Karpas-422 (cell line): ENCODE data around the gene EPB41L2. TPM values are rescaled to one million over a fixed set of nuclear protein-coding genes. Genes with fewer than 3 reads are reported as not detected.

ENCODE experiments used
- DNase-seq: peaks from one replicate; pipeline ENCODE4 v3.0.0-alpha.2; 2015
- H2AFZ ChIP-seq: fragments of 200-600 bp; sonication (generic); 2 replicates; pipeline ENCODE4 v1.6.1; 2014; ENCODE audit warnings: antibody characterized with exemption, low read length, mixed read lengths
- H3K27ac ChIP-seq: fragments of 200-600 bp; sonication (generic); 2 replicates; pipeline ENCODE4 v1.5.1; 2014; ENCODE audit warnings: mild to moderate bottlenecking, low read length, moderate library complexity
- H3K27me3 ChIP-seq: fragments of 200-600 bp; sonication (generic); 2 replicates; pipeline ENCODE4 v1.6.1; 2014; ENCODE audit warnings: low read length, mixed read lengths
- H3K36me3 ChIP-seq: fragments of 200-600 bp; sonication (generic); 2 replicates; pipeline ENCODE4 v1.6.1; 2014; ENCODE audit warnings: low read length, mixed read lengths; ENCODE audit not compliant: insufficient read depth
- H3K4me1 ChIP-seq: fragments of 200-600 bp; sonication (generic); 2 replicates; pipeline ENCODE4 v1.6.1; 2014; ENCODE audit warnings: mild to moderate bottlenecking, low read length, mixed read lengths
- H3K4me2 ChIP-seq: fragments of 200-600 bp; sonication (generic); 2 replicates; pipeline ENCODE4 v1.6.1; 2014; ENCODE audit warnings: low read length, low read depth, mild to moderate bottlenecking; ENCODE audit not compliant: poor library complexity, severe bottlenecking
- H3K4me3 ChIP-seq: fragments of 200-600 bp; sonication (generic); 2 replicates; pipeline ENCODE4 v1.5.1; 2014; ENCODE audit warnings: mild to moderate bottlenecking, antibody characterized with exemption, low read length, mixed read lengths
- H3K79me2 ChIP-seq: fragments of 200-600 bp; sonication (generic); 2 replicates; pipeline ENCODE4 v1.6.1; 2014; ENCODE audit warnings: mild to moderate bottlenecking, low read length, mixed read lengths
- H3K9ac ChIP-seq: fragments of 200-600 bp; sonication (generic); 2 replicates; pipeline ENCODE4 v1.6.0; 2014; ENCODE audit warnings: low read length
- H3K9me2 ChIP-seq: fragments of 200-600 bp; sonication (generic), shearing (Covaris generic); replicated peaks from 2 replicates; pipeline ENCODE4 v1.6.0; 2014; ENCODE audit warnings: mild to moderate bottlenecking, low read length, moderate library complexity; ENCODE audit not compliant: insufficient read depth
- H3K9me3 ChIP-seq: fragments of 300-700, 200-600 bp; sonication (generic); 2 replicates; pipeline ENCODE4 v1.6.1; 2014; ENCODE audit warnings: low read length, mixed read lengths
- H4K20me1 ChIP-seq: fragments of 200-600 bp; sonication (generic); 2 replicates; pipeline ENCODE4 v1.6.1; 2014; ENCODE audit warnings: mild to moderate bottlenecking, antibody characterized with exemption, low read length, low read depth; ENCODE audit not compliant: insufficient read depth
- total RNA-seq: library from RNA; depleted of rRNA; stranded (reverse); fragments of >200 nt; shearing (Covaris generic); gene quantifications from 2 replicates; pipeline ENCODE4 v1.2.3, GENCODE V29; 2014; ENCODE audit warnings: low replicate concordance

Gene EPB41L2
- total RNA-seq, 1 experiment from 2014 or later: 1.7 TPM

GRCh38 chr6:130964289-130964688 is 98.8 kb downstream of the EPB41L2 start:
- no peaks in the 10 kb centered on the region for H4K20me1 ChIP-seq
- no peaks in the 10 kb centered on the region for H3K79me2 ChIP-seq
- H2AFZ ChIP-seq: no peak overlapping the region
- H3K9ac ChIP-seq: no peak overlapping the region
- H3K4me3 ChIP-seq: no peak overlapping the region
- H3K9me3 ChIP-seq: no peaks in the 10 kb centered on the region
- H3K36me3 ChIP-seq: no peaks in the 10 kb centered on the region
- H3K27ac ChIP-seq: no peak overlapping the region
- peaks cover 6% of the 10 kb centered on the region for H3K4me1 ChIP-seq
- H3K9me2 ChIP-seq: no peaks in the 10 kb centered on the region
- peak; percentile 56 for DNase-seq
- H3K27me3 ChIP-seq: no peaks in the 10 kb centered on the region
- no peak overlapping the region for H3K4me2 ChIP-seq

- DNase-seq: no peak
- Histone ChIP-seq H4K20me1 (no peaks in the 10 kb centered on the region), H3K9me3 (no peaks in the 10 kb centered on the region), H3K27ac (no peak overlapping the region), H3K4me2 (no peak overlapping the region), H3K9ac (no peak overlapping the region), H3K9me2 (no peaks in the 10 kb centered on the region), H3K36me3 (no peaks in the 10 kb centered on the region), H3K27me3 (no peaks in the 10 kb centered on the region), H2AFZ (no peak overlapping the region), H3K4me1 (peaks cover 6% of the 10 kb centered on the region), H3K4me3 (no peak overlapping the region), H3K79me2 (no peaks in the 10 kb centered on the region)
These were observed 100.1 kb downstream of the EPB41L2 start for GRCh38 chr6:130962966-130963365.

DNA sequence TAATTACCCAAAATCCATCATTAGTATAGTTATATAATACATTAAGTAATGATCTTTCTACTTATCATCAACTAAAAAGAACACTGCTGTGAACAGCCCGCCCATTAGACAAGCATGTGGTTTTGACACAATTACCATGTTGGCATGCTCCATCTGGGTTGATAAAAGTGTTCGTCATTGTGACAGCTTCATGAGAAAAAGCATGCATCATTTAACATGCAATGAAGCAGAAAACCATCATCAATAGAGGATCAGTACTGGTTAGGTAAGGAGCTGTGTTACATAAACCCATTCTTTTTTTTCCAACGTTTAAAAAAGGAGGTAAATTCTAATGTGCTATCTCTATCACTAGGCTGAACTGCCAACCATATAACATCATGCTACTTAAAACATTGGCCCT is 101.9 kb downstream of the EPB41L2 start:
- H3K4me2 ChIP-seq: no peak overlapping the region
- H3K27ac ChIP-seq: no peak overlapping the region
- no peak for DNase-seq
- no peaks in the 10 kb centered on the region for H3K9me2 ChIP-seq
- H3K4me1 ChIP-seq: peaks cover 6% of the 10 kb centered on the region
- H3K4me3 ChIP-seq: no peak overlapping the region
- no peaks in the 10 kb centered on the region for H3K79me2 ChIP-seq
- no peaks in the 10 kb centered on the region for H3K36me3 ChIP-seq
- no peaks in the 10 kb centered on the region for H4K20me1 ChIP-seq
- H3K9ac ChIP-seq: no peak overlapping the region
- no peaks in the 10 kb centered on the region for H3K27me3 ChIP-seq
- H2AFZ ChIP-seq: no peak overlapping the region
- H3K9me3 ChIP-seq: no peaks in the 10 kb centered on the region

- Histone ChIP-seq H3K9me3 (no peaks in the 10 kb centered on the region), H3K36me3 (no peaks in the 10 kb centered on the region), H3K9me2 (no peaks in the 10 kb centered on the region), H4K20me1 (no peaks in the 10 kb centered on the region), H3K27me3 (no peaks in the 10 kb centered on the region), H3K79me2 (no peaks in the 10 kb centered on the region), H3K9ac (no peak overlapping the region), H3K4me2 (no peak overlapping the region), H2AFZ (no peak overlapping the region), H3K27ac (no peak overlapping the region), H3K4me3 (no peak overlapping the region), H3K4me1 (peaks cover 6% of the 10 kb centered on the region)
- DNase-seq: no peak
These were observed 103.1 kb downstream of the EPB41L2 start for GRCh38 chr6:130959951-130960350.

DNA sequence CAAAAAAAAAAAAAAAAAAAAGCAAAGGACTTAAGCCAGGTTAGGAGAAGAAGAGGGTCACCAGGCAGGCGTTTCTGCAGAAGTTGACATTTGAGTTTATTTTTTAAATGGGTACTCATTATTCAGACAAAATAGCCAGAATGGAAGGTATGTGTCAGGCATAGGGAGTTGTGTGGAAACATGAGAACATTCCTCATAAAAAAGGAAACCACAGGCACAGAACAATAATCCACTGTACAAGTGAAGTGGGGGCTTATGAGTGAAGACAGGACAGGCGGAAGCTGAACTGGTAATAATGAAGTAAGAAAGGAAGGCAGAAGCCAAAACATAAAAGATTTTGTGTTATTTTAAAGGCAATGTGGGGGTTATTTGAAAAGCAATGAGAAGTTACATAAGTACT is 104.6 kb downstream of the EPB41L2 start:
- Histone ChIP-seq H3K36me3 (no peaks in the 10 kb centered on the region), H3K9ac (no peak overlapping the region), H3K4me1 (no peaks in the 10 kb centered on the region), H3K9me3 (no peaks in the 10 kb centered on the region), H3K79me2 (no peaks in the 10 kb centered on the region), H3K9me2 (no peaks in the 10 kb centered on the region), H2AFZ (no peak overlapping the region), H3K27ac (no peak overlapping the region), H3K27me3 (no peaks in the 10 kb centered on the region), H3K4me2 (no peak overlapping the region), H3K4me3 (no peak overlapping the region), H4K20me1 (no peaks in the 10 kb centered on the region)
- DNase-seq: no peak

- Histone ChIP-seq H3K9me3 (no peaks in the 10 kb centered on the region), H3K9me2 (no peaks in the 10 kb centered on the region), H3K9ac (no peak overlapping the region), H3K36me3 (no peaks in the 10 kb centered on the region), H3K4me1 (no peaks in the 10 kb centered on the region), H2AFZ (no peak overlapping the region), H3K79me2 (no peaks in the 10 kb centered on the region), H3K27me3 (no peaks in the 10 kb centered on the region), H3K27ac (no peak overlapping the region), H3K4me3 (no peak overlapping the region), H3K4me2 (no peak overlapping the region), H4K20me1 (no peaks in the 10 kb centered on the region)
- no peak for DNase-seq
These were observed 107.3 kb downstream of the EPB41L2 start for GRCh38 chr6:130955755-130956154.

DNA sequence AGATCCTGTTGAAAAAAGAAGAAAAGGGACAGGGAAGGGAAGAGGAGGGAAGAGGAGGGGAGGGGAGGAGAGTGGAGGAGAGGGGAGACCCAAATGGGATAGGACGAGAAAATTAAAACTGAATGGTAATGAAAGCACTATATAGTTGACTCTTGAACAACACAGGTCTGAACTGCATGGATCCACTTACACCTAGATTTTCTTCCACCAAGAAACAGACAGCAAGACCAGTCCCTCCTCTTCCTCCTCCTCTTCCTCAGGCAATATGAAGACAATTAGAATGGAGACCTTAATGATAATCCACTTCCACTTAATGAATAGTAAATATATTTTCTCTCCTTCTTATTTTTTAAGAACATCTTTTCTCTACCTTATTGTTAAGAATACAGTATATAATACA is 113.5 kb downstream of the EPB41L2 start:
- Histone ChIP-seq H3K79me2 (no peaks in the 10 kb centered on the region), H3K4me1 (no peaks in the 10 kb centered on the region)
- DNase-seq: no peak

DNA sequence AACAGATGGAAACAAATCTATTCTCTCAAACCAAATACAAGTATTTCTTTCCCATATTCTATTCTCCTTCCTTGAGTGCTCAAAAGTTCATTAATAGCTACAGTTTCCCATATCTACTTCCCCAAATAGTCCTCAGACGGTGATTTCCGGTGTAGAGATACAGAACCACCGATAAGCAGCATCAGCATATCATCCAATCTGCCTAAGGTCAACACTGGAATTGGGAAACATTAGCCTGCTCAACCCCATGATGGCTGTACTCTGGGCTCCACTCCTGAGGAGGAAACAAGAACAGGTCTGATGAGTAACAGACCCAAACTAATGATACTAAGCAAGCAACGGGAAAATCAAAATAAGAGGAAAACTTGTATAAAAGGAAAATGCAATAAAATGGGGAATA is 115.6 kb downstream of the EPB41L2 start:
- H2AFZ ChIP-seq: no peak overlapping the region
- H3K27me3 ChIP-seq: no peaks in the 10 kb centered on the region
- no peaks in the 10 kb centered on the region for H3K36me3 ChIP-seq
- no peaks in the 10 kb centered on the region for H3K9me2 ChIP-seq
- H3K9me3 ChIP-seq: no peaks in the 10 kb centered on the region
- H3K4me1 ChIP-seq: no peaks in the 10 kb centered on the region
- no peaks in the 10 kb centered on the region for H3K79me2 ChIP-seq
- H3K4me2 ChIP-seq: no peak overlapping the region
- no peak for DNase-seq
- H3K9ac ChIP-seq: no peak overlapping the region
- H4K20me1 ChIP-seq: no peaks in the 10 kb centered on the region
- H3K4me3 ChIP-seq: no peak overlapping the region
- no peak overlapping the region for H3K27ac ChIP-seq

More for the DNA sequence above, 113.5 kb downstream of the EPB41L2 start:
- H3K9me2 ChIP-seq: no peaks in the 10 kb centered on the region
- no peak overlapping the region for H2AFZ ChIP-seq
- H3K27ac ChIP-seq: no peak overlapping the region
- H3K9ac ChIP-seq: no peak overlapping the region
- no peaks in the 10 kb centered on the region for H3K27me3 ChIP-seq
- no peaks in the 10 kb centered on the region for H3K9me3 ChIP-seq
- H4K20me1 ChIP-seq: no peaks in the 10 kb centered on the region
- H3K4me3 ChIP-seq: no peak overlapping the region
- H3K4me2 ChIP-seq: no peak overlapping the region
- H3K36me3 ChIP-seq: no peaks in the 10 kb centered on the region

DNA sequence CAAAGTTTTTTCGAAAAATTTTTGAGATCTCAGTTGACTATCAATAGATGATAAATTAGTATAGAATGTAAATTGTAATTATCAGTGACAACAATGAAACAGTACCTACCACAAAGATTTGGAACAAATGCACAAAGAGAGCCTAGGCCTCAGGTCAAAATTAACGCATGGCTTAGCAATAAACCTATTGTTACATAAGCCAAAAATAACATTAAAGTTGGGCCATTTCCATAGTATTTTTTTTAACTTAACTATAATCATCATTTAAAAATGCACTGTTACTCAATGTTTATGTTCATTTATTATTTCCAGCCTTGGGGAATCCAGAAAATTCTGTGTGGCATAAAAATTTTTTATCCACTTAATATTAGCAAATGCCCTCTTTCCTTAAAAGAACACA is 117.0 kb downstream of the EPB41L2 start:
- Histone ChIP-seq H4K20me1 (no peaks in the 10 kb centered on the region), H3K27me3 (no peaks in the 10 kb centered on the region), H3K9ac (no peak overlapping the region), H3K4me2 (no peak overlapping the region), H3K9me3 (no peaks in the 10 kb centered on the region), H3K79me2 (no peaks in the 10 kb centered on the region), H3K4me1 (no peaks in the 10 kb centered on the region), H3K36me3 (no peaks in the 10 kb centered on the region), H2AFZ (no peak overlapping the region), H3K27ac (no peak overlapping the region), H3K4me3 (no peak overlapping the region), H3K9me2 (no peaks in the 10 kb centered on the region)
- DNase-seq: no peak
